HEK293T (cell line): ENCODE data around the gene GPD1L.

ENCODE experiments used
- FOXM1 ChIP-seq: fragments of 450-650 bp; IDR thresholded peaks from 2 replicates; pipeline ENCODE4 v1.6.1; 2017; ENCODE audit warnings: mild to moderate bottlenecking, borderline replicate concordance
- LEF1 ChIP-seq: fragments of 450-650 bp; IDR thresholded peaks from 2 replicates; pipeline ENCODE4 v1.6.1; 2017; ENCODE audit warnings: mild to moderate bottlenecking, borderline replicate concordance
- SUZ12 ChIP-seq: fragments of 450-650 bp; IDR thresholded peaks from 2 replicates; pipeline ENCODE4 v1.6.1; 2016; ENCODE audit warnings: mild to moderate bottlenecking
- ZNF384 ChIP-seq: fragments of 450-650 bp; IDR thresholded peaks from 2 replicates; pipeline ENCODE4 v1.6.1; 2016

DNA sequence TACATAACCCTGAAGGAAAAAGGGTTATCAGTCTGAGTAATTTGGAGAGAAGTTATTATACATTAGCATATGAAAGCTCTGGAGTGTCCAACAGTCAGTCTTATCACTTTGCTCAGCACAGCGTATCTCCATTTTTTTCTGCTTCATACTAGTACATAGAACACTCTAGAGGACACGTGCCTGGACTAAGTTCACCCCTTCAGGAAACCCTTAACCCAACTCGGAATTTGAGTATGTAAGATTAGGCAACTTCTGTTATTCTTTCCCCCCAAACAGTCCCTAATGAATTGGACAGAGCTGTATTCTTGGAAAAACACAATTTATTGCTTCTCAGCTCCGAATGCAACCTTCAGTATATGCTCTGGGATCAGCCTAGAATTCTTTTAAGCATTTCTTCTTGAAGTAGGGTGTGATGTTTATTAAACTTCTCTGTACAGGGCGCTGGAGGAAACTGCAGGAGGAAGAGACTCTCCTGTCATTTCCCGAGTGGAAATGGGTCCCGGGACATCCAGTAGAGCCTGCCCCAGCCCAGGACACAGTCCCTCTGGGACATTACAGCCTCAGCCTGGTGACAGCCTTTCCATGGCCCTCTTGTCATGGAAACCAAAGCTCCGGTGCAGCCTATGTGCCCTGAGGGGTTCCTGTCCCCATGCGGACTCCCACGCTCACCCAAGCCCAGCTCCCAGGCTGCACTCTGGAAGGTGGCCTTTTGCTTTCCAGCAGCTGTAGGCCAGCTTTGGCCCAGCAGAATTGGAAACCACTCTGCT, 94.8 kb downstream of the GPD1L start:
- TF ChIP-seq LEF1 (no peak), FOXM1 (no peak), SUZ12 (no peak), ZNF384 (no peak)
